ENCODE results near the gene ADAMTS8. TPM values are rescaled to one million over a fixed set of nuclear protein-coding genes. Genes with fewer than 3 reads are reported as not detected.

Gene ADAMTS8
- total and polyA plus RNA-seq, 4 donors: 0.02 to 0.08 (median 0.07) TPM; not detected in 1

DNA sequence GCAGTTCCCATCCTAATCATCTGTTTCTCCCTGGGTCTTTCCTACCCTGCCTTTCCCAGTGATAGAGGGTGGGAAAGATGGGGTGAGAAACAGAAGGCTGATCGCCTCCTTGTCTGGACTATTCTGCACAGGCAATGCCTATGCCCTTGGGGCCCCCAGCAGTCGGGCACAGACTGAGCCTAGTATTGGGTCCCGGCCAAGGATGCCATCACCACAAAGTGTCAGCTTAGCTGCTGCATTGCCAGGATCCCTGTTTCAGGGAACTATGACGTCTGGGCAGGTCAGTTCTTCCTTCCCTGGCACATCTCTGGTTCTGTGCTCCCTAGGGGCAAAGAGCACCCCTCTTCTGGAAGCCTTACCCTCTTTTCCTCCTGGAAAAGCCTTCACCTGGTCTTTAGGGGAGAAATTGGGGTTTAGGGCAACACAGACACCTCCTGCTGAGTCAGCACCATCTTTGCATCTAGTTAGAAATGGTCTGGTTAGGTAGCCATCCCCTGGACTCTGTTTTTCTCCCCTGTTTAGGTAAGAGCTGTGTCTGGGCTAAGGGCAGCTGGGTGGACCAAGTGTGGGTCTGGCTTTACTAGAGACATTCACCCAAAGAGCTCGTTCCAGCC is 2.1 kb downstream of the ADAMTS8 start:
- no peak for DNase-seq (ENCODE audit: low spot score)
- Histone ChIP-seq H3K9ac (ENCODE audit: low read depth in 1 of 2, low read length in 2 of 2) (no peak overlapping the region), H3K36me3 (ENCODE audit: control insufficient read depth in 4 of 4, insufficient read depth in 3 of 4, low read depth in 1 of 4, low read length in 3 of 4) (no peaks in the 10 kb centered on the region), H3K4me3 (ENCODE audit: low read depth in 1 of 3, low read length in 3 of 3) (no peak overlapping the region), H3K4me1 (ENCODE audit: control insufficient read depth in 4 of 4, insufficient read depth in 4 of 4, low read length in 3 of 4) (peaks cover 11 to 24% (median 20%) of the 10 kb centered on the region in 4 donors), H3K27ac (ENCODE audit: low read depth in 1 of 2, low read length in 2 of 2) (no peak overlapping the region), H3K27me3 (ENCODE audit: control insufficient read depth in 4 of 4, insufficient read depth in 4 of 4, low read length in 3 of 4) (peaks cover 0 to 12% (median 3%) of the 10 kb centered on the region in 4 donors), H3K9me3 (ENCODE audit: control insufficient read depth in 4 of 4, low read length in 3 of 4) (no peaks in the 10 kb centered on the region)
- 60% methylated on average over 5 of the region's 5 CpGs for WGBS
- TF ChIP-seq EGR1 (IDR thresholded peaks at IDR 0.05; ENCODE audit: low read depth in 2 of 2) (no peak), FOXA1 (IDR thresholded peaks at IDR 0.05) (no peak), GABPA (IDR thresholded peaks at IDR 0.05 in 1 of 2, conservative IDR thresholded peaks at IDR 0.05 in 1 of 2) (no peak), HNF4A (conservative IDR thresholded peaks at IDR 0.05) (no peak), FOXA2 (IDR thresholded peaks at IDR 0.05) (no peak), NR2F2 (IDR thresholded peaks at IDR 0.05) (no peak), RAD21 (IDR thresholded peaks at IDR 0.05) (no peak), YY1 (IDR thresholded peaks at IDR 0.05) (no peak), SP1 (IDR thresholded peaks at IDR 0.05) (no peak), JUND (IDR thresholded peaks at IDR 0.05) (no peak), TAF1 (conservative IDR thresholded peaks at IDR 0.05) (no peak), RXRA (IDR thresholded peaks at IDR 0.05) (no peak)
- TF ChIP-seq, protein P1, sequence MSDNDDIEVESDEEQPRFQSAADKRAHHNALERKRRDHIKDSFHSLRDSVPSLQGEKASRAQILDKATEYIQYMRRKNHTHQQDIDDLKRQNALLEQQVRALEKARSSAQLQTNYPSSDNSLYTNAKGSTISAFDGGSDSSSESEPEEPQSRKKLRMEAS (IDR thresholded peaks at IDR 0.05): no peak
- TF ChIP-seq, protein P2, sequence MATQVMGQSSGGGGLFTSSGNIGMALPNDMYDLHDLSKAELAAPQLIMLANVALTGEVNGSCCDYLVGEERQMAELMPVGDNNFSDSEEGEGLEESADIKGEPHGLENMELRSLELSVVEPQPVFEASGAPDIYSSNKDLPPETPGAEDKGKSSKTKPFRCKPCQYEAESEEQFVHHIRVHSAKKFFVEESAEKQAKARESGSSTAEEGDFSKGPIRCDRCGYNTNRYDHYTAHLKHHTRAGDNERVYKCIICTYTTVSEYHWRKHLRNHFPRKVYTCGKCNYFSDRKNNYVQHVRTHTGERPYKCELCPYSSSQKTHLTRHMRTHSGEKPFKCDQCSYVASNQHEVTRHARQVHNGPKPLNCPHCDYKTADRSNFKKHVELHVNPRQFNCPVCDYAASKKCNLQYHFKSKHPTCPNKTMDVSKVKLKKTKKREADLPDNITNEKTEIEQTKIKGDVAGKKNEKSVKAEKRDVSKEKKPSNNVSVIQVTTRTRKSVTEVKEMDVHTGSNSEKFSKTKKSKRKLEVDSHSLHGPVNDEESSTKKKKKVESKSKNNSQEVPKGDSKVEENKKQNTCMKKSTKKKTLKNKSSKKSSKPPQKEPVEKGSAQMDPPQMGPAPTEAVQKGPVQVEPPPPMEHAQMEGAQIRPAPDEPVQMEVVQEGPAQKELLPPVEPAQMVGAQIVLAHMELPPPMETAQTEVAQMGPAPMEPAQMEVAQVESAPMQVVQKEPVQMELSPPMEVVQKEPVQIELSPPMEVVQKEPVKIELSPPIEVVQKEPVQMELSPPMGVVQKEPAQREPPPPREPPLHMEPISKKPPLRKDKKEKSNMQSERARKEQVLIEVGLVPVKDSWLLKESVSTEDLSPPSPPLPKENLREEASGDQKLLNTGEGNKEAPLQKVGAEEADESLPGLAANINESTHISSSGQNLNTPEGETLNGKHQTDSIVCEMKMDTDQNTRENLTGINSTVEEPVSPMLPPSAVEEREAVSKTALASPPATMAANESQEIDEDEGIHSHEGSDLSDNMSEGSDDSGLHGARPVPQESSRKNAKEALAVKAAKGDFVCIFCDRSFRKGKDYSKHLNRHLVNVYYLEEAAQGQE (IDR thresholded peaks at IDR 0.05): no peak
- TF ChIP-seq, protein P3, sequence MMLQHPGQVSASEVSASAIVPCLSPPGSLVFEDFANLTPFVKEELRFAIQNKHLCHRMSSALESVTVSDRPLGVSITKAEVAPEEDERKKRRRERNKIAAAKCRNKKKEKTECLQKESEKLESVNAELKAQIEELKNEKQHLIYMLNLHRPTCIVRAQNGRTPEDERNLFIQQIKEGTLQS (IDR thresholded peaks at IDR 0.05): no peak
- TF ChIP-seq, protein P4, sequence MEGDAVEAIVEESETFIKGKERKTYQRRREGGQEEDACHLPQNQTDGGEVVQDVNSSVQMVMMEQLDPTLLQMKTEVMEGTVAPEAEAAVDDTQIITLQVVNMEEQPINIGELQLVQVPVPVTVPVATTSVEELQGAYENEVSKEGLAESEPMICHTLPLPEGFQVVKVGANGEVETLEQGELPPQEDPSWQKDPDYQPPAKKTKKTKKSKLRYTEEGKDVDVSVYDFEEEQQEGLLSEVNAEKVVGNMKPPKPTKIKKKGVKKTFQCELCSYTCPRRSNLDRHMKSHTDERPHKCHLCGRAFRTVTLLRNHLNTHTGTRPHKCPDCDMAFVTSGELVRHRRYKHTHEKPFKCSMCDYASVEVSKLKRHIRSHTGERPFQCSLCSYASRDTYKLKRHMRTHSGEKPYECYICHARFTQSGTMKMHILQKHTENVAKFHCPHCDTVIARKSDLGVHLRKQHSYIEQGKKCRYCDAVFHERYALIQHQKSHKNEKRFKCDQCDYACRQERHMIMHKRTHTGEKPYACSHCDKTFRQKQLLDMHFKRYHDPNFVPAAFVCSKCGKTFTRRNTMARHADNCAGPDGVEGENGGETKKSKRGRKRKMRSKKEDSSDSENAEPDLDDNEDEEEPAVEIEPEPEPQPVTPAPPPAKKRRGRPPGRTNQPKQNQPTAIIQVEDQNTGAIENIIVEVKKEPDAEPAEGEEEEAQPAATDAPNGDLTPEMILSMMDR (IDR thresholded peaks at IDR 0.05; ENCODE audit: low read depth, low read length, missing input control): no peak
- TF ChIP-seq, protein P5, sequence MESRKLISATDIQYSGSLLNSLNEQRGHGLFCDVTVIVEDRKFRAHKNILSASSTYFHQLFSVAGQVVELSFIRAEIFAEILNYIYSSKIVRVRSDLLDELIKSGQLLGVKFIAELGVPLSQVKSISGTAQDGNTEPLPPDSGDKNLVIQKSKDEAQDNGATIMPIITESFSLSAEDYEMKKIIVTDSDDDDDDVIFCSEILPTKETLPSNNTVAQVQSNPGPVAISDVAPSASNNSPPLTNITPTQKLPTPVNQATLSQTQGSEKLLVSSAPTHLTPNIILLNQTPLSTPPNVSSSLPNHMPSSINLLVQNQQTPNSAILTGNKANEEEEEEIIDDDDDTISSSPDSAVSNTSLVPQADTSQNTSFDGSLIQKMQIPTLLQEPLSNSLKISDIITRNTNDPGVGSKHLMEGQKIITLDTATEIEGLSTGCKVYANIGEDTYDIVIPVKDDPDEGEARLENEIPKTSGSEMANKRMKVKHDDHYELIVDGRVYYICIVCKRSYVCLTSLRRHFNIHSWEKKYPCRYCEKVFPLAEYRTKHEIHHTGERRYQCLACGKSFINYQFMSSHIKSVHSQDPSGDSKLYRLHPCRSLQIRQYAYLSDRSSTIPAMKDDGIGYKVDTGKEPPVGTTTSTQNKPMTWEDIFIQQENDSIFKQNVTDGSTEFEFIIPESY (IDR thresholded peaks at IDR 0.05): no peak

Measured in liver (tissue), 9 donors.